SU-DHL-6 (cell line): ENCODE data around the gene NPB.
A peak's percentile ranks its signal among the peaks of the same experiment; 100 is the strongest.

ENCODE experiments used
- H2AFZ ChIP-seq: fragments of 200-600 bp; sonication (generic); 2 replicates; pipeline ENCODE4 v1.6.1; 2014; ENCODE audit warnings: low read depth, mild to moderate bottlenecking, moderate library complexity, mixed read lengths, antibody characterized with exemption, low read length; ENCODE audit not compliant: severe bottlenecking
- H3F3A ChIP-seq: fragments of 200-600 bp; shearing (Covaris generic); 2 replicates; pipeline ENCODE4 v1.6.0; 2016; ENCODE audit warnings: antibody characterized with exemption, mild to moderate bottlenecking; ENCODE audit not compliant: insufficient read depth
- H3K27ac ChIP-seq: fragments of 200-600 bp; sonication (generic); 2 replicates; pipeline ENCODE4 v1.5.1; 2016; ENCODE audit warnings: low read depth, mild to moderate bottlenecking, low read length, moderate library complexity, mixed read lengths
- H3K27me3 ChIP-seq: fragments of 200-600 bp; sonication (generic), shearing (Covaris generic); 2 replicates; pipeline ENCODE4 v1.6.0; 2014; ENCODE audit warnings: mild to moderate bottlenecking, low read length
- H3K36me3 ChIP-seq: fragments of 200-600 bp; sonication (generic); 2 replicates; pipeline ENCODE4 v1.6.1; 2014; ENCODE audit warnings: mild to moderate bottlenecking, low read length, mixed read lengths
- H3K4me2 ChIP-seq: fragments of 300-600, 200-600 bp; shearing (Covaris generic), sonication (generic); 2 replicates; pipeline ENCODE4 v1.6.0; 2014; ENCODE audit warnings: low read length, low read depth, mild to moderate bottlenecking; ENCODE audit not compliant: poor library complexity, severe bottlenecking
- H3K4me3 ChIP-seq: fragments of 200-600 bp; sonication (generic); 2 replicates; pipeline ENCODE4 v1.5.1; 2014; ENCODE audit warnings: antibody characterized with exemption, low read length, mild to moderate bottlenecking, mixed read lengths; ENCODE audit not compliant: insufficient read depth, poor library complexity, severe bottlenecking
- H3K79me2 ChIP-seq: fragments of 200-600 bp; sonication (generic); 2 replicates; pipeline ENCODE4 v1.6.1; 2014; ENCODE audit warnings: mild to moderate bottlenecking, low read length, moderate library complexity; ENCODE audit not compliant: insufficient read depth
- H3K9ac ChIP-seq: fragments of 200-600 bp; sonication (generic); 2 replicates; pipeline ENCODE4 v1.7.0; 2014; ENCODE audit warnings: mild to moderate bottlenecking, low read length
- H3K9me2 ChIP-seq: fragments of 200-600 bp; sonication (generic); replicated peaks from 2 replicates; pipeline ENCODE4 v1.6.1; 2014; ENCODE audit warnings: low read length; ENCODE audit not compliant: insufficient read depth
- H3K9me3 ChIP-seq: fragments of 200-600 bp; sonication (generic); 2 replicates; pipeline ENCODE4 v1.6.1; 2014; ENCODE audit warnings: low read length, mixed read lengths; ENCODE audit not compliant: insufficient read depth
- H4K20me1 ChIP-seq: fragments of 200-600 bp; sonication (generic); 2 replicates; pipeline ENCODE4 v1.6.1; 2014; ENCODE audit warnings: low read depth, mild to moderate bottlenecking, antibody characterized with exemption, low read length, moderate library complexity, mixed read lengths
- CTCF ChIP-seq: fragments of 200-600 bp; sonication (generic); IDR thresholded peaks from one replicate; pipeline ENCODE4 v1.5.1; 2017; ENCODE audit warnings: antibody characterized with exemption, mild to moderate bottlenecking, low read length, moderate library complexity; ENCODE audit not compliant: insufficient read depth, poor library complexity, severe bottlenecking
- EZH2phosphoT487 ChIP-seq: fragments of 200-600 bp; sonication (generic), shearing (Covaris generic); conservative IDR thresholded peaks from 2 replicates; pipeline ENCODE4 v1.6.1; 2018; ENCODE audit warnings: mild to moderate bottlenecking, antibody characterized with exemption, low read length, moderate library complexity, mixed read lengths

The NPB gene

GRCh38 chr17:81858967-81859905 is 42.8 kb upstream of the NPB start:
- H3K4me3 ChIP-seq, result peak overlapping the region; percentile 87
- H3K27me3 ChIP-seq, result no peaks in the 10 kb centered on the region
- peaks cover 4% of the 10 kb centered on the region; the same call in 1 of the 2 replicates for H3F3A ChIP-seq
- no peaks in the 10 kb centered on the region for H3K9me3 ChIP-seq
- H3K9ac ChIP-seq, result peak overlapping the region; percentile 90
- TF ChIP-seq CTCF (no peak), EZH2phosphoT487 (no peak)
- H3K36me3 ChIP-seq, result peaks cover 5% of the 10 kb centered on the region
- H3K79me2 ChIP-seq, result peaks cover 59% of the 10 kb centered on the region
- H3K4me2 ChIP-seq, result peak overlapping the region; percentile 81
- peak overlapping the region; percentile 54 for H3K27ac ChIP-seq
- H2AFZ ChIP-seq, result no peak overlapping the region
- 0 out of 2 replicates have a peak, but pooled peaks cover 3% of the 10 kb centered on the region for H4K20me1 ChIP-seq
- H3K9me2 ChIP-seq, result no peaks in the 10 kb centered on the region

- TF ChIP-seq EZH2phosphoT487, result no peak
- no peak for TF ChIP-seq CTCF
- Histone ChIP-seq H3K27ac (peak within 1 kb of the TSS; percentile 54), H3K9me3 (no peaks in the 10 kb centered on the region), H3K27me3 (no peaks in the 10 kb centered on the region), H4K20me1 (0 out of 2 replicates have a peak, but pooled peaks cover 3% of the 10 kb centered on the region), H3K9ac (peak within 1 kb of the TSS; percentile 92), H3F3A (peaks cover 4% of the 10 kb centered on the region; the same call in 1 of the 2 replicates), H3K4me3 (peak within 1 kb of the TSS; percentile 87), H3K79me2 (peaks cover 59% of the 10 kb centered on the region), H3K9me2 (no peaks in the 10 kb centered on the region), H2AFZ (no peak within 1 kb of the TSS), H3K4me2 (peak within 1 kb of the TSS; percentile 85), H3K36me3 (peaks cover 5% of the 10 kb centered on the region)
Observed at GRCh38 chr17:81859906-81860755, 41.9 kb upstream of the NPB start, which contains the start of gene P4HB. P4HB (minus strand) TSS chr17:81860535; CDS start chr17:81860471, 64 bp downstream.

- H3K27me3 ChIP-seq, result no peaks in the 10 kb centered on the region
- H3K79me2 ChIP-seq, result peaks cover 59% of the 10 kb centered on the region
- H3K9ac ChIP-seq, result peak overlapping the region; percentile 92
- peak overlapping the region; percentile 85 for H3K4me2 ChIP-seq
- 0 out of 2 replicates have a peak, but pooled peaks cover 3% of the 10 kb centered on the region for H4K20me1 ChIP-seq
- peak overlapping the region; percentile 38 for H3K27ac ChIP-seq
- no peak for TF ChIP-seq CTCF
- TF ChIP-seq EZH2phosphoT487, result no peak
- peak overlapping the region; percentile 79 for H3K4me3 ChIP-seq
- H2AFZ ChIP-seq, result no peak overlapping the region
- H3F3A ChIP-seq, result peaks cover 8% of the 10 kb centered on the region; the same call in 1 of the 2 replicates
- peaks cover 5% of the 10 kb centered on the region for H3K36me3 ChIP-seq
- no peaks in the 10 kb centered on the region for H3K9me3 ChIP-seq
- no peaks in the 10 kb centered on the region for H3K9me2 ChIP-seq
Observed at GRCh38 chr17:81860756-81861568, 41.1 kb upstream of the NPB start.
